GM21576 (cell line): ENCODE measurements around the gene BCL11B.

ENCODE experiments used
- ATAC-seq: cut with Tn5 transposase; IDR thresholded peaks from one replicate; pipeline ENCODE4 v1.9.1; 2021; ENCODE audit warnings: mild to moderate bottlenecking, moderate library complexity; ENCODE audit not compliant: unreplicated experiment

The BCL11B gene

GRCh38 chr14:99226687-99227086 lies 45.3 kb downstream of the BCL11B start:
- no peak for ATAC-seq

- no peak for ATAC-seq
Observed at GRCh38 chr14:99225436-99226203, 46.4 kb downstream of the BCL11B start.

GRCh38 chr14:99224948-99225347 lies 47.0 kb downstream of the BCL11B start:
- no peak for ATAC-seq

GRCh38 chr14:99224116-99224910 lies 47.7 kb downstream of the BCL11B start:
- no peak for ATAC-seq

GRCh38 chr14:99221445-99221844 lies 50.6 kb downstream of the BCL11B start:
- ATAC-seq, result no peak

GRCh38 chr14:99217066-99217955 lies 54.7 kb downstream of the BCL11B start:
- no peak for ATAC-seq

GRCh38 chr14:99216191-99216590 lies 55.8 kb downstream of the BCL11B start:
- ATAC-seq, result no peak

GRCh38 chr14:99215277-99215676 lies 56.7 kb downstream of the BCL11B start:
- no peak for ATAC-seq

- ATAC-seq, result no peak
Observed at GRCh38 chr14:99214701-99215100, 57.3 kb downstream of the BCL11B start.

- no peak for ATAC-seq
Observed at GRCh38 chr14:99213527-99213971, 58.4 kb downstream of the BCL11B start.

- no peak for ATAC-seq
Observed at GRCh38 chr14:99213101-99213500, 58.9 kb downstream of the BCL11B start.

GRCh38 chr14:99212646-99213045 lies 59.4 kb downstream of the BCL11B start:
- ATAC-seq, result no peak

- ATAC-seq, result no peak
Observed at GRCh38 chr14:99212199-99212598, 59.8 kb downstream of the BCL11B start.

- ATAC-seq, result no peak
Observed at GRCh38 chr14:99211410-99211809, 60.6 kb downstream of the BCL11B start.

GRCh38 chr14:99210333-99210732 lies 61.7 kb downstream of the BCL11B start:
- no peak for ATAC-seq

- no peak for ATAC-seq
Observed at GRCh38 chr14:99209409-99209808, 62.6 kb downstream of the BCL11B start.

- ATAC-seq, result no peak
Observed at GRCh38 chr14:99208318-99208717, 63.7 kb downstream of the BCL11B start.

GRCh38 chr14:99207456-99207855 lies 64.5 kb downstream of the BCL11B start:
- ATAC-seq, result no peak

- no peak for ATAC-seq
Observed at GRCh38 chr14:99206090-99206489, 65.9 kb downstream of the BCL11B start.

- ATAC-seq, result no peak
Observed at GRCh38 chr14:99205086-99205688, 66.8 kb downstream of the BCL11B start.

GRCh38 chr14:99203801-99204200 lies 68.2 kb downstream of the BCL11B start:
- no peak for ATAC-seq
